Peyer's patch (tissue), 4 donors: Measurements from ENCODE around the gene MSMB. TPM values are rescaled to one million over a fixed set of nuclear protein-coding genes. Genes with fewer than 3 reads are reported as not detected.

ENCODE experiments used
- DNase-seq, 3 donors: peaks; one replicate each; pipeline ENCODE4 v3.0.0-alpha.2; 2017 to 2019
- H3K27ac ChIP-seq, 4 donors: fragments of 200-600 bp; sonication (generic); one replicate each; pipeline ENCODE4 v1.5.1; 2016 to 2019
- H3K27me3 ChIP-seq, 2 donors: fragments of 200-600 bp; sonication (generic); one replicate each; pipeline ENCODE4 v1.5.1; 2019
- H3K36me3 ChIP-seq, 3 donors: fragments of 200-600 bp; sonication (generic); one replicate each; pipeline ENCODE4 v1.5.1; 2016 to 2019
- H3K4me1 ChIP-seq, 4 donors: fragments of 200-600 bp; sonication (generic); one replicate each; pipeline ENCODE4 v1.5.1; 2016 to 2019
- H3K4me3 ChIP-seq, 4 donors: fragments of 200-600 bp; sonication (generic); 1 replicate in 3 of 4; 2 replicates in 1 of 4; pipeline ENCODE4 v1.5.1; 2016 to 2019; ENCODE audit warnings: mild to moderate bottlenecking in 1 of 4
- H3K9me3 ChIP-seq, 4 donors: fragments of 200-600 bp; sonication (generic); one replicate each; pipeline ENCODE4 v1.5.1; 2016 to 2019; ENCODE audit warnings: mild to moderate bottlenecking in 1 of 4
- POLR2A ChIP-seq, 2 donors: fragments of 450-650 bp; IDR thresholded peaks; one replicate each; pipeline ENCODE4 v1.5.1; 2017; ENCODE audit warnings: antibody characterized with exemption in 2 of 2, mild to moderate bottlenecking in 2 of 2, moderate library complexity in 2 of 2
- total RNA-seq, 4 donors: library from RNA; depleted of rRNA; stranded (reverse); fragments of >200 nt; gene quantifications; one replicate each; pipeline ENCODE4 v1.1.0, GENCODE V29; 2016
- TF ChIP-seq, protein P1 (sequence below), 6 experiments: fragments of 450-650 bp in 4 of 6; fragments of 200-600 bp in 2 of 6; sonication (generic) in 1 of 6; IDR thresholded peaks; one replicate each; pipeline ENCODE4 v1.5.1; 2017 to 2019; ENCODE audit warnings: antibody characterized with exemption in 6 of 6, mild to moderate bottlenecking in 3 of 6, moderate library complexity in 1 of 6

The MSMB gene
- total RNA-seq, 4 donors from 2014 or later: not detected

DNA sequence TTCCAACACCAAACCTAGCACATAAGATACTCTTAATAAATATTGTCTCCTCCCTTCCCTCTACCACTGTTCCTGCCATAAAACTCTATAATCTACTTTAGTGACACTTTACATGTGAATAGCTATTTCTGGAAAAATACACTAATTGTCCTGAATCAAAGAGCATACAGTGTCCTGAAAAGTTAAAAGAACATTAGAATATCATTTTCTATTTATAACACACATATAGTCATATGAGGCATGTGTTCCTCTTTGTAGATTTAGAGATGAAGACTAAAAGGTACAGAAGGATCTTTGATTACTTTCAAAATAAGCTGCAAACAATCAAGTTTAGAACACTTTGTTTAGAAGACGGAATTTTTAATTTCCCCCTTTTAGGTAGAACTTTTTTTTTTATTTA, 29.3 kb downstream of the MSMB start:
- TF ChIP-seq POLR2A (IDR thresholded peaks at IDR 0.05): no peak
- TF ChIP-seq, protein P1, sequence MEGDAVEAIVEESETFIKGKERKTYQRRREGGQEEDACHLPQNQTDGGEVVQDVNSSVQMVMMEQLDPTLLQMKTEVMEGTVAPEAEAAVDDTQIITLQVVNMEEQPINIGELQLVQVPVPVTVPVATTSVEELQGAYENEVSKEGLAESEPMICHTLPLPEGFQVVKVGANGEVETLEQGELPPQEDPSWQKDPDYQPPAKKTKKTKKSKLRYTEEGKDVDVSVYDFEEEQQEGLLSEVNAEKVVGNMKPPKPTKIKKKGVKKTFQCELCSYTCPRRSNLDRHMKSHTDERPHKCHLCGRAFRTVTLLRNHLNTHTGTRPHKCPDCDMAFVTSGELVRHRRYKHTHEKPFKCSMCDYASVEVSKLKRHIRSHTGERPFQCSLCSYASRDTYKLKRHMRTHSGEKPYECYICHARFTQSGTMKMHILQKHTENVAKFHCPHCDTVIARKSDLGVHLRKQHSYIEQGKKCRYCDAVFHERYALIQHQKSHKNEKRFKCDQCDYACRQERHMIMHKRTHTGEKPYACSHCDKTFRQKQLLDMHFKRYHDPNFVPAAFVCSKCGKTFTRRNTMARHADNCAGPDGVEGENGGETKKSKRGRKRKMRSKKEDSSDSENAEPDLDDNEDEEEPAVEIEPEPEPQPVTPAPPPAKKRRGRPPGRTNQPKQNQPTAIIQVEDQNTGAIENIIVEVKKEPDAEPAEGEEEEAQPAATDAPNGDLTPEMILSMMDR (IDR thresholded peaks at IDR 0.05): no peak
- Histone ChIP-seq H3K36me3 (peaks cover 0 to 47% (median 0%) of the 10 kb centered on the region in 3 donors), H3K27ac (no peak overlapping the region), H3K4me3 (no peak overlapping the region), H3K4me1 (peaks cover 0 to 53% (median 9%) of the 10 kb centered on the region in 4 donors), H3K9me3 (no peaks in the 10 kb centered on the region), H3K27me3 (no peaks in the 10 kb centered on the region)
- DNase-seq: no peak

DNA sequence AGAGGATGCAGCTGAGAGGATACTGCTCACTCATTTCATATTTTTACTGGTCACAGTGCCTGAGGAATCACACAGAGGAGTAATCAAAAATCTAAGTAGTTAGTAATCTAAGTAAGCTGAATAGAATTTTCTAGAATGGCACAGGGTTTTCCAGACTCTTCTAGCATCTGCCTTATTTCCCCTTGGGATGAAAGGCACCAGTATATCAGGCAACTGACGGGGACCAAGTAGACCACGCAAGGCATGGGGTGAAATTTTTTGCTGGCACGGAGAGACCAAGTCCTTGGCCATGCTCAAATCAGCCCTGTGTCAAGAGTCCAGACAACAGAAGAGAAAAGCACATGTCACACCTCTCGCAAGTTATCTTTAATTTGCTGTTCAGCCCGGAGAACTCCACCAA, 29.9 kb downstream of the MSMB start:
- peaks cover 0 to 53% (median 0%) of the 10 kb centered on the region in 3 donors for H3K36me3 ChIP-seq
- H3K27me3 ChIP-seq: no peaks in the 10 kb centered on the region
- peaks cover 0 to 46% (median 9%) of the 10 kb centered on the region in 4 donors for H3K4me1 ChIP-seq
- no peak overlapping the region for H3K4me3 ChIP-seq
- H3K27ac ChIP-seq: no peak overlapping the region
- no peaks in the 10 kb centered on the region for H3K9me3 ChIP-seq
- no peak for DNase-seq
- TF ChIP-seq POLR2A (IDR thresholded peaks at IDR 0.05): no peak
- TF ChIP-seq, protein P1 (IDR thresholded peaks at IDR 0.05): no peak

DNA sequence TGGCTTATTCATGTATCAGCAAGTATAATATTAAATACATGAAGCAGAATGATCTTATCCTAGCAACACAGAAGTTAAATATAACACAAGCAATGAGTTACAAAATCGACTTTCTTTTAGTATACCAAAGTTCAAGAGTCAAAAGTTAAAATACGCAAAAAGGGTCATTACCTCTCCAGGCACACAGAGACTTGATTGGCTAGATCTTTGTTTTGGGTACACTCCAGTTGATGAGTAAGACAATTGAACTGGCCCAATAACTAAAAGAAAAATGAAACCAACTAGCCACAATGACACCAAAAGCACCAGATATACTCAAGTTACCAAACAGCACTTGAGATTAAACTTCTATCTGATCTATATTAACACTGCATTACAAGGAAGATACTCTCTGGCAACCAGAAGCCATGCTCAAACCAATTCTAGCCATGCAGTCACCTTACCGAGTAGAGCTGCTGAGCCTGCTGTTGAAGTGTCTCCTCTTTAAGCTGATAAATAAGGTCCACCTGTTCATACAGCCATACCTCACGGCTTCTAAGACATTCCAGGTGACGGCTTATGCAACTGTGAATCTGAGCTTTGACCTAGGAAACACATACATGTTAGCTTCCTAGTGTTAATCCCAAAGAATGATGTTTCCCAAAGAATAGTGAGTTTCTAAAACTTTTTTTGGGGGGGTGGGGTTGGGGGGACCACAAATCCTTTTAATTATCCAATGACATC, 31.2 kb downstream of the MSMB start:
- no peaks in the 10 kb centered on the region for H3K27me3 ChIP-seq
- peaks cover 0 to 67% (median 0%) of the 10 kb centered on the region in 3 donors for H3K36me3 ChIP-seq
- no peak overlapping the region for H3K27ac ChIP-seq
- peaks cover 0 to 33% (median 6%) of the 10 kb centered on the region in 4 donors for H3K4me1 ChIP-seq
- no peaks in the 10 kb centered on the region for H3K9me3 ChIP-seq
- DNase-seq: no peak
- no peak overlapping the region for H3K4me3 ChIP-seq
- TF ChIP-seq, protein P1 (IDR thresholded peaks at IDR 0.05): no peak
- no peak for TF ChIP-seq POLR2A (IDR thresholded peaks at IDR 0.05)

DNA sequence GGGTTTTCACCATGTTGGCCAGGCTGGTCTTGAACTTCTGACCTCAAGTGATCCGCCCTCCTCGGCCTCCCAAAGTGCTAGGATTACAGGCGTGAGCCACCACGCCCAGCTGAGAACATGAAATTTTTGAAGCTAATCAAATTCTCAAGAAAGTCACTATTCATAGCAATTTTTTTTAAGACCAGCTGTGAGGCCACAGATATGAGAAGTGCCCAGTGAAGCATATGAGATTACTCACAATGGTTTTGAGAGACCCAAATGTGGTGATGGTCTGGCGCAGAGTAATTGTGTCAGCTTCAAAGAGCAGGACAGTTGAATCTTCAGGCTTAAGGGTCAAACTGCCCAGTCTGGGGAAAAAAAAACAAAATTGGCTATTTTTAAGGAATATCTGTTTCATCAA, 31.9 kb downstream of the MSMB start:
- Histone ChIP-seq H3K4me3 (no peak overlapping the region), H3K4me1 (peaks cover 0 to 27% (median 1%) of the 10 kb centered on the region in 4 donors), H3K9me3 (no peaks in the 10 kb centered on the region), H3K27me3 (no peaks in the 10 kb centered on the region), H3K27ac (no peak overlapping the region), H3K36me3 (peaks cover 0 to 73% (median 0%) of the 10 kb centered on the region in 3 donors)
- no peak for DNase-seq
- TF ChIP-seq, protein P1 (IDR thresholded peaks at IDR 0.05): no peak
- no peak for TF ChIP-seq POLR2A (IDR thresholded peaks at IDR 0.05)

DNA sequence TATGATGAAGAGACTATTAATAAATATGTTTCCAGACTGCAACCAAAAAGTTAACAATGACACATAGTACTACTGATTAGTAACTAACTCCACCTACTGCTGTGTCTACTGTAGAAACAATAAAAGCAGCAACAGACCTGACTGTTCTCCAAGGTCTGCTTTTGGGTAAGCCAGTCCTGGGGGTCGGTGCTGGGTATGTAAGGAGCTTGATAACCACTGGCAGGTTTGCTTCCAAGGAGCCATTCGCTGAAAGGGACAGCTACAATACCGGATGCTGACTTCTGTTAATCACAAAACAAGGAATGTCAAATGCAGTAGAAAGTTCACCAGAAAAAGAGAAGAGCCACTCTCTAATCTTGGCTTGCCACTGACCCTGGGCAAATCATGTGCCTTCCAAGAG, 33.3 kb downstream of the MSMB start:
- Histone ChIP-seq H3K4me3 (no peak overlapping the region), H3K36me3 (peaks cover 0 to 88% (median 0%) of the 10 kb centered on the region in 3 donors), H3K9me3 (no peaks in the 10 kb centered on the region), H3K27ac (no peak overlapping the region), H3K27me3 (no peaks in the 10 kb centered on the region), H3K4me1 (peaks cover 0 to 13% (median 0%) of the 10 kb centered on the region in 4 donors)
- TF ChIP-seq, protein P1 (IDR thresholded peaks at IDR 0.05): no peak
- no peak for TF ChIP-seq POLR2A (IDR thresholded peaks at IDR 0.05)
- no peak for DNase-seq
